HG03095 (cell line): ENCODE results near the gene RAB14.
"Not testable (repeated sequence)": the region's sequence is repeated elsewhere in the genome, so short reads cannot be mapped to it uniquely, and the experiment has no call there.

ENCODE experiments used
- ATAC-seq: cut with Tn5 transposase; IDR thresholded peaks from one replicate; pipeline ENCODE4 v1.9.1; 2021; ENCODE audit warnings: moderate library complexity; ENCODE audit not compliant: unreplicated experiment

Gene RAB14

DNA sequence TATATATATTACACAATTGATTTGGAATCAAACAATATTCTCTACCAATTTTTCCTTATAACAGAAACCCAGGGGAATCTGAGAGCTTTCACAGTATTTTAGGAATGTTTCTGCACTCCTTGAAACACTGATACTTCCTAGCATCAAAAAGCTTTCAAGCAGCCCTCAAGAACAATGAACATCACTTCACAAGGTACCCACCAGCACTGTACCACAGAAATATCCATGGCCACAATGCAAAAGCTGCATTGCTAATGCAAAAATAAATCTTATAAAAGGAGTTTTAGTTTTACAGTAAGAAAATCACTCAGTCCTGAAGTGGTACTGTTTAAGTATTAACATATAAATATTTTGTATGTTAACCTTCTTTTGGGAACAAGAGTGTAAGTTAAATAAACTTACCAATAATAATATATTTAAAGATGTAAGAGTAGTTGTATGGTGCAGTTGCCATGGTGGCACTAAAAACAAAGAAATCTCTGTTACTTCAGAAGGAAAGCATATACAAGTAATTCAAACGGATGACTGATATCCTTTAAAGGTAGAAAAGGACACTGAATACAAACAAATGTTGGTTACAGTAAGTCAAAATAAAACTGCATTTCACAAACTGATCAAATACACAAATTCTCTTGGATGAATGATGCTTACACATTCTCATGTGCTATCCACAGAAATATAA is 8.6 kb downstream of the RAB14 start:
- ATAC-seq: no peak

DNA sequence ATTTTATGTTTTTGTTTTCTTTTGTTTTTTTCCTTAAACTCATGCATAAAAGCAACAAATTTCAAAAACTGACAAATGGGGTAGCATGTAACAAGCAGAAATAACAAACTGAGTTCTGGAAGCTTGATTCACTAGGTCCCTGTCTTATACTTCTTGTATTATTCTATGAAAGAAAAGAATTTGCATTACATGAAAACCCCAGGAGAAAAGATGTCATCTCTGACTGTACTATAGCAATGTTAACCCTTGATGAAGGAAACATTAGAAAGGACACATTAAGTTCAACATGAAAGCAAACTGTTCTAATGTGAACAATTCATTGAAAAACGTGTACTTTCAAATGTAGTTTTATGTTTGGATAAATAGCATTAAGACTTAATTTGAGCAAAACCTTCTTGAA is 9.2 kb downstream of the RAB14 start:
- no peak for ATAC-seq

DNA sequence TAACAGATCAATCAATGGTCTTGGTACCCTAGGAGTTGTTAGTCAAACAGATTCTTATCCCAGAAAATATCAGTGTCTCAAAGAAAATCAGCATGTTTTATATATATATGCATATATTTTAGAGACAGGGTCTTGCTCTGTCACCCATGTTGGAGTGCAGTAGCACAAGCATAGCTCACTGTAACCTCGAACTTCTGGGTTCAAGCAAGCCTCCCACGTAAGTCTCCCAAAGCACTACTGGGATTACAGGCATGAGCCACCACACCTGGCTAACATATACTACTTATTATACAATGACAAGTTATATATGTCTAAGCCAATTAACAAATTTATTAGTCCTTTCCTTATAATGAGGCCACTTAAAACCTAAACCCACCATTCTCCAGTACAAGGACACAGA is 10.4 kb downstream of the RAB14 start:
- no peak for ATAC-seq

DNA sequence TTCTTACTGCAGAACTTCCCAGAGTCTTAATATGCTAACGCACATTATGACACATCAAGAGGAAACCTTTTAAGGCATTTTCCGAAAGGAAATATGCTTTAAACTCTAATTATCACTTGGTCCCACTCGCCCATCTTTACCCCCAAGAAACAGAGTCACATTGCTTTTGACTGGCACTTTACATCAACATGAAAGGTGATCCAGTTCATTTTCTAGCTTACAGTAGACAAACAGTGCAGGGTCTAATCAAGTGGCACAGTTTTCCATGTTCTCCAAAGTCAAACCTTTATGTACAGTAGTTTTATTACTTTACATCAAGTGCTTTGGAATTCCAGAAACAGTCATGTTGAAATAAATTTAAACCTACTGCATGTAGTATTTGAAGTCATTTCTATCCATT is 12.0 kb downstream of the RAB14 start:
- ATAC-seq: no peak

DNA sequence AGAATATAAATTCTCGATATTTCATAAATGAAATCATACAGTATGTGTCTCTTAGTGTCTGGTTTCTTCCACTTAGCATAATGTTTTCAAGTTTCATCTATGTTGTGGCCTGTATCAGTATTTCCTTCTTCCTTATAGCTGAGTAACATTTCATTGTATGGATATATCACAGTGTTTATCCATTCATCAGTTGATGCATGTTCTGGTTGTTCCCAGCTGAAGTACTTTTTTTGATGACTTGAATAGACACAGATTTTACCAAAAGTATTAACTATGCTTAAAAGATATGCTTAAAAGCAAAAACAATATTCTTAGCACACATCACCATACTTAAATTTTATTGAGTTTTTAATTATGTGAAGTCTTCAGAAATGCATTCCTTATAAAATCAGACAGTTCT is 12.7 kb downstream of the RAB14 start:
- no peak for ATAC-seq

DNA sequence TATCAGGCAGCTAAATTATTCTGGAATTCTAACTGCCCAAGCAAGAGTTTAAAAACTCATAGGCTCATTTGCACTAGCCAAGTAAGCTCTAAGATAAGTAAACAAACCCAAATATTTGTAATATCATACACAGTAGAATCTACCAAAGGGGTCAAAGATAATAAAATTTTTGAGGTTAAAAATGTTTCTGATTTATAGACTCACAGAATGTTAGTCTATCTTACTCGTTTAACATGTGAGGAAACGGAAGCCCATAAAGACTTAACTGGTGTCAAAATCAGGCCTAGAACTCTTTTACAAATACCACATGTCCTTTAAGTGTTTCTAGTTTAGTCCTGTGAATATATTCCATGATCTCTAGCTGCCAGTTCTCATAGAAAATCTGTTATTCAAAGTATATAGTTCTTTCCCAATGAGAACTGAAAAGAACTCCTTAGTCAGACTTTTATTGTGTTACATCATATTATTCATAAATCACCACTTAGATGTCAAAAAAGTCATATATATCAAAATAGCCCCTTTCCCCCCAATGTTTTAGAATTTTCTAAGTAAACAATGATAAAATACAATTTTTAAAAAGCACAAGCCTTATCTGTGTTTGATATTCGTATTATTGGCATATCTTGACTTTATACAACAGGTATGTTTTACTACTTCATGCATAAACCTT is 13.9 kb downstream of the RAB14 start:
- no peak for ATAC-seq

DNA sequence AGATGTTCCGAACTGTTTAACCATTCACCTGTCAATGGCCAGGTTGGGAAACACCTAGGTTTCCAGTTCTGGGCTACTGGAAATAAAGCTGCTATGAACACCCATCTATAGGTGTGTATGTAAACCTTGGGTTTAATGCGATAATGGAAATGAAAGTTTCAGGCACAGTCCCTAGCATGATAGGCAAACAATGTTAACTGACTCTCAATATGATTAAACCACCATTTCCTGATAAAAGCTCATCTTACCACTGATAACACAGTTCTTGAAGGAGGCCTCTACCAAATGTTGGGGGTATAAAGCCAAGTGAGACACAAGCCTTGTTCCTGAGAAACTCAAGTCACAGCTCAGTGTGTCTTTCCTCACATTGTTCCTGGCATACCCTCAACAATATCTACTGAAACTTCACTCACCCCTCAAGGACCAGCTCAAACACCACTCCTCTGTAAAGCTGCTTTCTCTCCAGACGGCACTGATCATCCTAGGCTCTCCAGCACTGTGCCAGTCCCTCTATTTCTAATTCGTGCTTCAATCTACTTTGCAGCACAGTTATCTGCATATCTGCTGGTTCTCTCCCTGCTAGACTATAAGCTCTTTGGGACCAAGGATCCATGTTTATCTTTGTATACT is 15.8 kb downstream of the RAB14 start:
- no peak for ATAC-seq

DNA sequence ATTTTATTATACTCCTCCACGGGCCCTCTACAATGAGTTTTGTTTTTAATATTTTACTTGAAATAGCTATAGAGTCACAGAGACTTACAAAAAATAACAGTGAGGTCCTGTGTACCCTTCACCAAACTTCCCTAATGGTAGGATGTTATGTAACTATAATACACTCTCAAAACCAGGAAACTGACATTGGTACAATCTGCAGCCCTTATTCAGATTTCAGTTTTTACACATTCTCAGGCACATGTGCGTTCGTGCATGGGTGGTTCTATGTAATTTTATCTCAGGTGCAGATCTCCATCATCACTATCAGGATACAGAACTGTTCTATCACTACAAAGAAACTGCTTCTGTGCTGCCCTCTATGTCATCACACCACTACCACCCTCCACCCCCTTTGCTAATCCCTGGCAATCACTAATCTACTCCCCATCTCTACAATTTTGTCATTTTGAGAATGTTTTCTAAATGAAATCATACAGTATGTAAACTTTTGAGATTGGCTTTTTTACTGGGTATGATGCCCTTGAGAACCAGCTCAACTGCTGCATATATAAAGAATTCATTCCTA is 16.4 kb downstream of the RAB14 start:
- ATAC-seq: no peak

DNA sequence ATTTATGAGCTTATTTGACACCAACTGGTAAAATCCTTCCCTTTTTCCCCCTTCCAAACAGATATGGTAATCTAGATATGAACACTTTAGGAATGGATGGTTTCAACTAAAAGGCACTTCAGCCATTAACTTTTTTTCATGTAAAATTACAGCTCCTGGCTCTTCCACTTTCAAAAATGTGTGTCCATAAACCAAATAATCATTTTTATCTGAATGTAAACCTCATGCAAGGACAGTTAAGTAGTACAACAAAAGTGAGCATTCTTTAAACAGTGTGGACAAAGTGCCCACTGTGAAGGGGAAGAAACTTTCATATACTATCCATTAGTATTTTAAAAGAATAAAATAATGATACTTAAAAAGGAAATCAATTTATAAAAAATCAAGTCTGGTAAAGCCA is 17.2 kb downstream of the RAB14 start:
- no peak for ATAC-seq

DNA sequence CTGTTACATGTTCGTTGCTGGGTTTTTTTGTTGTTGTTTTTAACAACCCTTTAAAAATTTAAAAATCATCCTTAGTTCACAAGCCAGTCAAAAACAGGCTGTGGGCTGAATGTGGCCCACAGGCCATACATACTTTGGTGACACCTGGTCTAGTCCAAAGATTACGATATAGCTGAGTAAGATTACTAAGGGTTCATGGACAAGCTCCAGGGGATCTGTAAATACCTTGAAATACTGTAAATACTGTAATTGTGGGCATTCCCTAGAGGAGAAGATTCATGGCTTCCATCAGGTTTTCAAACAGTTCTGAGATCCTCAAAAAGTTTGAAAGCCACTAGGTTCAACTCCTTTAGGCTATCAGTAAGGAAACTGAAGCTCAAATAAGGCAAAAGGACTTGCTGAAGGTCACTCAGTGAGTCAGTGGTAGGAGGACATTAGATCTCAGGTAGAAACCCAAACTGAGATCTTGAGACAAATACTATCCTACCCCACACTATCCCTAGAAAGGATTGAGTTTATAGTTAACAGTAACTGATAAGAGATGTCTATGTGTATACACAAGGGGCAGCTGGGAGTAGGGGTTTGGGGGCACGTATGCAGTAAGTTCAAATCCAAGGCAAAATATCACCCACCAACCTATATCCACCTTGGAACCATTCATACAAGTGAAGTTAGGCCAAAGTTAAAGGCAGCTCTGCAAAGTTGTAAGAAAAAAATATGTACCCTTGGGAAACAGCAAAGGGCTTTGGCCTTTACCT is 17.8 kb downstream of the RAB14 start:
- ATAC-seq: no peak

DNA sequence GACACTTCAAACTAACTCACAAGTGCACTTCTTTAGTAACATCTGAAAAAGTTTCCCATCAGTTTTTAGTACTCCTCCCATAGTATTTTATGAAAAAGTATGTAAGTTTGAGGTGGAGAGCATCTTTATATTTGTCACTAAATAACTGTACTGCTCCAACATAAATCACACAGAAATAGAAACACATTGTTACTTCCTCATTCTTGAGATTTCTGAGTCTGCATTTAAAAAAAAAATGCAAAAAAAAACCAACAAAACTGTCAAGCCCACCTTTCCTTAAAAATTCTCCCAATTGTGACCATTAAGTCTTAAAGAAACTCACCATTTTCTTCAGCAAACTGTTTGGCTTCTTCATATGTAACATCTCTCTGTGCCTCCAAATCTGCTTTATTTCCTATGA is 18.7 kb downstream of the RAB14 start:
- ATAC-seq: no peak

DNA sequence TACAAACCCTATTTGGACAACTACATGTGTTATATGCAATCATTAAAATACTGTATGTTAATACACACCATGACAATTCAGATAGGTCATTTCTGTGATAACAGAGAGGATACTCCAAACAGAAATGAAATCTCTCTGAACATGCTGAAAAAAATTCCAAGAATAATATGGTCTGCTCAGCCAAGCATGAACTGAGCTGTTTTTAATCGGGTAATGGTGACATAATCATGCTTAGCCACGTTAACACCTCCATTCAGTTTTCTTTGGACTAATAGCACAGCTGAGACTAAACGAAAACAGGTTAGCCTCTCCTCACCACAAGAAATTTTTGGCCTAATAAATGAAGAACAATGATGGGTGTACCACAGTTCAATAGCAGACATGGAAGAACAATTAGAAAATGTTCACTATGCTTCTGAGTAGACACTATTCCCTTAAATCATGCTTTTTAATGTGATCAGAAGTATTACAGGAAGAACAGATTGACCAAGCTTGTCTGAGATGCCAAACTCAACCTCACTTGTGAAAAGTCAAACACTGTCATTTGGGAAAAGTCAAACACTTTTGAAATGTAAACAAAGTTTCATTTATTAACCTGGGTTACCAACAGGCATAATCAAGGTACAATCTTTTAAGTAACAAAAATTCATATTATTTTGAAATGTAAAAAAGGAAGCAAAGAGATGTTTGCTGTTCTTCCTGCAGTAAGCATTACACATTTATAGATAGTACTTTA is 19.4 kb downstream of the RAB14 start:
- no peak for ATAC-seq

DNA sequence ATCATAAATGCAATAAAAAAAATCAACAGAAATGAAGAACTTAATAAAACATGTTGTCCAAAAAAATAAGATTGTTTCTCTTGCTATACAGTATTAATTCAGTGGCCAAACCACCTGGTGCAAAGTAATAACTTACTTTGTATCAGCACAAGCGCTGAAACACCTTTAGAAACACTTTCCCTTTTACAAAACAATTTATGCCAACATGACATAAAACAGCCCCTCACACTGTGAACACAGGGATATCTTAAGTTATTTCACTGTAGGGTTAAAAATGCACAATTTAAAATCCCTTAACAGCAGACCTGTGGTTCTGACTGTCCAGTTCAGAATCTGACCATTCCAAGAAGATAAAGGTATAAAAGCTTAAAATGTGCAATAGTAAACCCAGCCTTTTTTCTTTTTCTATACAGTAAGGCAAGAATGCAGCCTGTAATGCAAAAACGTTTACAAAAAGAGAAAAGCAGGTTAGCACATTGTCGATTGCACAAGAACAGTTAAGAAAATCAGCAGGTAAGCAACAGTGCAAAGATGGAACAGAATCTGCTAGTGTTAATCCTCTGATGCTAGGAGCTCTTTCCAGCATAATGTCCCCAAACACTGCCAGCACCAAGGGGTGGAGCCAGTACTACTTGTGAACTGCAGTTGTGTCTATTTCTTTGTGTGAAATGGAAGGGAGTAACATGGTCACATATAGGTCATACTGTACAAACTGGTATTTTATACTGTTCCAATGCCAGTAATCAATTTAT is 21.6 kb downstream of the RAB14 start:
- ATAC-seq: no peak

DNA sequence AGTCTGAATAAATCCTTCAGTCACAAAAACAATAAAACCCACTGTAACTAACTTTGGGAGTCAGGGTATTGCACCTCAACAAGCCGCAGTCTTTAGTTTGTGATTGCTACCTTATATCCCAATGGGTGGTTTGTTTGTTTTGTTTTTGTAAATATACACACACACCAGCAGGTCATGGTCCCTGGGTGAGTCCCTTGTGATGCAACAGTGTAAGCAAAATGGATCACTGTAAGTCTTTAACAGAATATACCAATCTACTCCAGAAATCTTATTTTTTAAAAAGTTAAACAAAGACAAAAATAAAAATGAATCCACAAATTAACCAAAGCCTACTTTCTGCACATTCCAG is 22.3 kb downstream of the RAB14 start:
- not testable (repeated sequence) for ATAC-seq

DNA sequence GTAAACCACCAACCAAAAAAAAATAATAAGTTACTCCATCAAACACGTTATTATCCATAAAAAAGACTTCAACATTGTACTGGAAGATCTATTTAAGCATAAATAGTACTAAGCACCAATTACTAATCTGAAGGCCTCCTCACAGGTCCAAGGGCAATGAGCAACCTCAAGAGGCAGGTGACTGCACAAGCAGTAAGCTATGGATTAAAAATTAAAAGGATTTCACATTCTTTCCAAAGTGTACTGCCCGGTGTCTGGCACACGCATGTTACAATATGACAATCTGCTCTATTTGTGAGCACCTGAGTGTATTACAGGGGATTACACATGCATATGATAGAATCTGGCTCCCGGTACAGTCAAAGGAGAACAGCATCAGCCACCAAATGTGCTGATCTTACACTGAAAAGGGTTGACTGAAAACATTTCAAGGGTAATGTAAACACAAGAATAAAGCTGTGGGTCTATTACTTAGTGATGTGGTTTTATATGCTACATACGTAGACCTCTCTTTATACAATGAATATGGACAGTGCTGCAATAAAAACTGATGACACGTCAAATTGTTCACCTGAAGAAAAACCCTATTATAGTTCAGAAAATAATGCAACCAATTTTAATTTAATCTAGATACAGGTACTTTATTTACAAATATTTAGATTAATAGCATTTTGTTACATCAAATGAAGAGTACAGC is 22.8 kb downstream of the RAB14 start:
- ATAC-seq: no peak

DNA sequence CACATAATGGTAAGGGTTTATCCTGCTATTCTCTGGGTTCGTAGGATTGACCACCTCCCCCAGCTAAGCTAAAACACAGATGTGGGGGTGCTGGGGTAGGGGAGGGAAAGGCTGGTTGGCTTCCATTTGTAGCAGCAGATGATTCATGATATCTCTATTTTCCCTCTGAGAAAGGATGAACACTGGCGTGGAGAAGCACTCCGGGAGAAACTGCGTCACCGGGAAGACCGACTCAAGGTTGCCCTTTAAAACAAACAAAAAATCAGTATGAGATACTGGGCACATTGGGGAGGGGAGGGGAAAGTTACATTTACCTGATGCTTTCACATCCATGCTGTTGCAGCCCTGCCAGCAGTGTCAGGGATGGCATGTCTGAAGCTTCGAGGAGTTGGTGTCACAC is 28.2 kb downstream of the RAB14 start:
- no peak for ATAC-seq

DNA sequence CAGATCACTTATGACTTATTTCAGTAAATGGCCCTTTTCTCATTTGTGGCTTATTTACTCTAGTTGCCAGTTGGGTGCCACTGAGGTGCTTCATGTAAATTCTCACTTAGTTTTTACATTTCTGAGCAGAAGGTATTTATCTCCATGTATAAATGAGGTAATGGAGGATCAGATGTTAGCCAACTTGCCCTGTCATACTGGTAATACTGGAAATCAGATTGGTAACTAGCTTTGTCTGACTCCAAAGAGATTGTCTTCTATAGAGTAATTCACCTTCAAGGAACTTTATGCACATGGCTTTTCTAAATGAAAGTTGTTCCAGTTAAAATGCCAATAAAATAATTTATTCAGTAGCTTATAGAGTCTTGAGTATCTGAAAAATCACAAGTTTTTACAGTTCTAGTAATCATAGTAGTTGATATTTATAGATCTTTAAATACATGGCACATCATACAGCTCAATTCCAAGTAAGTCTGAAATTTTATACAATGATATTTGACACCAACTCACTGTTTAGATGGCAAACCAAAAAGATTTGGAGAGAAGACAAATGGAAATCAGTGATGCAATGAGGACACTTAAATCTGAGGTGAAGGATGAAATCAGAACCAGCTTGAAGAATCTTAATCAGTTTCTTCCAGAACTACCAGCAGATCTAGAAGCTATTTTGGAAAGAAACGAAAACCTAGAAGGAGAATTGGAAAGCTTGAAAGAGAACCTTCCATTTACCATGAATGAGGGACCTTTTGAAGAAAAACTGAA is 28.8 kb downstream of the RAB14 start:
- no peak for ATAC-seq

DNA sequence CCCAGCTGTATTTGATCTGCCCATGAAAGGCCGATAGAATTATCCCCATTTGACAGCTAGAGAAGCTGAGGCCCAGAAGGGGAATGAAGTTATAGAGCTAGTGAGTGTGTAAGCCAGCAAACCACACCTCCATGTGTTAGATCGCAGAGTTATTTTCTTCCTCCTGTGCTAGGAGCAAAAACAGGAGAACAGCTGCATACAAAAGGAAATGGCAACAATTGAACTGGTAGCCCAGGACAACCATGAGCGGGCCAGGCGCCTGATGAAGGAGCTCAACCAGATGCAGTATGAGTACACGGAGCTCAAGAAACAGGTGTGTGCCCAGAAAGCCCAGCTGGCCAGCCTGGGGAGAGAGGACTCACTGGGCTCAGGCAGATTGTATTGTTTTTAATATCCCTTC is 30.4 kb downstream of the RAB14 start:
- no peak for ATAC-seq

DNA sequence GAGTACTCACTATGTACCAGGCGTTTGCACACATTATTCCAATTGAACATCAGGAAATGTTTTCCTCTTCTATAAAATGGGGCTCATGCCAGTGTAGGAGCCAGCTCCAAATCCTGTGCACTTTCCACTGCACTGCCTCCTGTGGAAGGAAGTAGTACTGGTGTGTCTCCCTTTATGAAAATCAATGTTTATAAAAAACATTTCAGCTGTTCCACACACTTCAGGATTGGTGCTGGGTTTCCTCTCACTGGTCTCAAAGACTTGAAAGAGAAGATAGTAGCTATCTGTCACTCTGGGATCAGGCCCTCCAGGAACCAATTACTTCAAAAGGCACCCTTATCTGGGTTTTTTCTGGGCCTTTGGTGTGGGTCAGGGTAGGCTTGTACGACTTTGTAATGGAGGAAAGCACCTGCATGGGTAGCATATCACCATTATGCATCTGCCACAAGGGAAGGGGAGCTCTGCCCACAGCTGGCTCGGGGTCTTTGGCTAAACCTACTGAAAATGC is 32.5 kb downstream of the RAB14 start:
- ATAC-seq: no peak
